Stimulated activated CD8-positive, alpha-beta memory T cell treated with anti-CD3 and anti-CD28 coated beads, Interleukin-2, amount 100 ng/mL, for 1 hour (primary cell): Measurements from ENCODE around the gene WDR88.
A peak's percentile ranks its signal among the peaks of the same experiment; 100 is the strongest.
"Not testable (repeated sequence)": the region's sequence is repeated elsewhere in the genome, so short reads cannot be mapped to it uniquely, and the experiment has no call there.

Experiments
- DNase-seq, 2 donors: peaks; one replicate each; pipeline ENCODE4 v3.0.0-alpha.2; 2020; ENCODE audit warnings: low read depth in 2 of 2

The WDR88 gene

GRCh38 chr19:33168528-33168927, 36.6 kb downstream of the WDR88 start:
- DNase-seq, result no peak

GRCh38 chr19:33171222-33171795, 39.4 kb downstream of the WDR88 start:
- DNase-seq, result no peak

GRCh38 chr19:33171916-33172359, 40.0 kb downstream of the WDR88 start:
- no peak for DNase-seq

GRCh38 chr19:33174186-33174585, 42.3 kb downstream of the WDR88 start:
- DNase-seq, result no peak

- DNase-seq, result no peak
Measured at GRCh38 chr19:33175156-33175782, 43.4 kb downstream of the WDR88 start.

- DNase-seq, result peak; percentile 4 to 9
Measured at GRCh38 chr19:33175886-33176669, 44.2 kb downstream of the WDR88 start.

- DNase-seq, result peak; percentile 88 to 95
Measured at GRCh38 chr19:33176670-33177416, 44.9 kb downstream of the WDR88 start.

- peak in 1 of 2 donors; percentile 63 for DNase-seq
Measured at GRCh38 chr19:33177417-33177979, 45.6 kb downstream of the WDR88 start.

GRCh38 chr19:33186431-33187182, 54.7 kb downstream of the WDR88 start:
- no peak for DNase-seq

GRCh38 chr19:33187183-33187540, 55.2 kb downstream of the WDR88 start:
- DNase-seq, result no peak

GRCh38 chr19:33189453-33189852, 57.5 kb downstream of the WDR88 start:
- DNase-seq, result no peak

GRCh38 chr19:33191092-33191491, 59.2 kb downstream of the WDR88 start:
- not testable (repeated sequence) for DNase-seq

GRCh38 chr19:33191501-33191900, 59.6 kb downstream of the WDR88 start:
- no peak for DNase-seq

- DNase-seq, result no peak
Measured at GRCh38 chr19:33192010-33192409, 60.1 kb downstream of the WDR88 start.

GRCh38 chr19:33193269-33193864, 61.5 kb downstream of the WDR88 start:
- no peak for DNase-seq

GRCh38 chr19:33193865-33194362, 62.0 kb downstream of the WDR88 start, which contains the start of gene LRP3:
Gene LRP3, plus strand, starts transcription at chr19:33194330. Its CDS starts 456 bp downstream, at chr19:33194786.
- DNase-seq, result no peak

- no peak for DNase-seq
Measured at GRCh38 chr19:33194532-33194885, 62.6 kb downstream of the WDR88 start.

- no peak for DNase-seq
Measured at GRCh38 chr19:33194886-33195644, 63.2 kb downstream of the WDR88 start.

GRCh38 chr19:33195645-33196347, 63.9 kb downstream of the WDR88 start:
- no peak for DNase-seq
